GM19023 (cell line): ENCODE measurements around the gene ESPL1.

Source experiments
- ATAC-seq: cut with Tn5 transposase; IDR thresholded peaks from one replicate; pipeline ENCODE4 v1.9.1; 2021; ENCODE audit warnings: mild to moderate bottlenecking, moderate library complexity; ENCODE audit not compliant: unreplicated experiment

The ESPL1 gene

GRCh38 chr12:53333845-53334244 lies 65.7 kb downstream of the ESPL1 start:
- ATAC-seq, result no peak

GRCh38 chr12:53334822-53335221 lies 66.7 kb downstream of the ESPL1 start:
- ATAC-seq, result no peak

- ATAC-seq, result no peak
Observed at GRCh38 chr12:53336181-53336681, 68.1 kb downstream of the ESPL1 start, which contains the start of gene SP7. TSS of gene SP7 (minus strand) at chr12:53336354. CDS start at chr12:53335646, 708 bp downstream.

GRCh38 chr12:53338017-53338416 lies 69.9 kb downstream of the ESPL1 start:
- no peak for ATAC-seq

- no peak for ATAC-seq
Observed at GRCh38 chr12:53338916-53339315, 70.8 kb downstream of the ESPL1 start.

- ATAC-seq, result no peak
Observed at GRCh38 chr12:53340398-53340797, 72.3 kb downstream of the ESPL1 start.
